ENCODE data around the gene EML1. TPM values are rescaled to one million over a fixed set of nuclear protein-coding genes. Genes with fewer than 3 reads are reported as not detected.

EML1 gene
- total and polyA plus RNA-seq, 2 experiments from 2014 or later: 22.9 to 31.9 TPM

GRCh38 chr14:99821519-99822508 lies 28.6 kb downstream of the EML1 start:
- H2AFZ ChIP-seq: no peak overlapping the region
- no peaks in the 10 kb centered on the region for H4K20me1 ChIP-seq (ENCODE audit: insufficient read depth, poor library complexity, severe bottlenecking)
- no peaks in the 10 kb centered on the region for H3K27me3 ChIP-seq
- H3K36me3 ChIP-seq (replicated peaks; ENCODE audit: insufficient read depth, low read depth): no peaks in the 10 kb centered on the region
- no peaks in the 10 kb centered on the region for H3K9me2 ChIP-seq (replicated peaks; ENCODE audit: insufficient read depth)
- peak; percentile 52 for DNase-seq (ENCODE audit: low spot score)
- 35% methylated on average over 8 of the region's 8 CpGs for WGBS (ENCODE audit: low lambda C conversion rate, missing lambda C conversion rate)
- TF ChIP-seq EZH2phosphoT487 (IDR thresholded peaks at IDR 0.05; ENCODE audit: low read depth, severe bottlenecking, unreplicated experiment): peak; percentile 48
- no peak for TF ChIP-seq EZH2 (IDR thresholded peaks at IDR 0.05; ENCODE audit: borderline replicate concordance)
- no peak for TF ChIP-seq CTCF (IDR thresholded peaks at IDR 0.05; ENCODE audit: poor library complexity)
- no peaks in the 10 kb centered on the region for H3K9me3 ChIP-seq (ENCODE audit: low read depth)
- no peak overlapping the region for H3K27ac ChIP-seq
- peaks cover 58% of the 10 kb centered on the region for H3K79me2 ChIP-seq
- no peak overlapping the region for H3K4me2 ChIP-seq
- no peak overlapping the region for H3K4me3 ChIP-seq
- peaks cover 14% of the 10 kb centered on the region for H3K4me1 ChIP-seq (ENCODE audit: insufficient read depth)

- Histone ChIP-seq H3K4me3 (no peak overlapping the region), H4K20me1 (ENCODE audit: insufficient read depth, poor library complexity, severe bottlenecking) (no peaks in the 10 kb centered on the region), H2AFZ (no peak overlapping the region), H3K27me3 (no peaks in the 10 kb centered on the region), H3K9me2 (replicated peaks; ENCODE audit: insufficient read depth) (no peaks in the 10 kb centered on the region), H3K27ac (no peak overlapping the region), H3K4me2 (no peak overlapping the region), H3K4me1 (ENCODE audit: insufficient read depth) (peaks cover 14% of the 10 kb centered on the region), H3K36me3 (replicated peaks; ENCODE audit: insufficient read depth, low read depth) (no peaks in the 10 kb centered on the region), H3K79me2 (peaks cover 47% of the 10 kb centered on the region), H3K9me3 (ENCODE audit: low read depth) (no peaks in the 10 kb centered on the region)
- DNase-seq (ENCODE audit: low spot score): no peak
- whole genome bisulfite sequencing (ENCODE audit: low lambda C conversion rate, missing lambda C conversion rate): 93% methylated on average over 18 of the region's 18 CpGs
- TF ChIP-seq EZH2 (IDR thresholded peaks at IDR 0.05; ENCODE audit: borderline replicate concordance): no peak
- TF ChIP-seq CTCF (IDR thresholded peaks at IDR 0.05; ENCODE audit: poor library complexity): no peak
- TF ChIP-seq EZH2phosphoT487 (IDR thresholded peaks at IDR 0.05; ENCODE audit: low read depth, severe bottlenecking, unreplicated experiment): no peak
Measured at GRCh38 chr14:99822800-99823455, 29.7 kb downstream of the EML1 start.

GRCh38 chr14:99824776-99825175 lies 31.6 kb downstream of the EML1 start:
- Histone ChIP-seq H3K79me2 (peaks cover 41% of the 10 kb centered on the region), H2AFZ (no peak overlapping the region), H3K27ac (no peak overlapping the region), H3K9me2 (replicated peaks; ENCODE audit: insufficient read depth) (no peaks in the 10 kb centered on the region), H4K20me1 (ENCODE audit: insufficient read depth, poor library complexity, severe bottlenecking) (no peaks in the 10 kb centered on the region), H3K27me3 (no peaks in the 10 kb centered on the region), H3K4me2 (no peak overlapping the region), H3K4me1 (ENCODE audit: insufficient read depth) (peaks cover 14% of the 10 kb centered on the region), H3K9me3 (ENCODE audit: low read depth) (no peaks in the 10 kb centered on the region), H3K36me3 (replicated peaks; ENCODE audit: insufficient read depth, low read depth) (no peaks in the 10 kb centered on the region), H3K4me3 (no peak overlapping the region)
- no peak for DNase-seq (ENCODE audit: low spot score)
- TF ChIP-seq EZH2phosphoT487 (IDR thresholded peaks at IDR 0.05; ENCODE audit: low read depth, severe bottlenecking, unreplicated experiment) (no peak), CTCF (IDR thresholded peaks at IDR 0.05; ENCODE audit: poor library complexity) (no peak), EZH2 (IDR thresholded peaks at IDR 0.05; ENCODE audit: borderline replicate concordance) (no peak)
- WGBS (ENCODE audit: low lambda C conversion rate, missing lambda C conversion rate): 98% methylated on average over 2 of the region's 2 CpGs

Measured in hepatocyte (in vitro differentiated cells).